HEK293 (cell line): ENCODE data around the gene QSER1.
A peak's percentile ranks its signal among the peaks of the same experiment; 100 is the strongest.
"Not testable (repeated sequence)": the region's sequence is repeated elsewhere in the genome, so short reads cannot be mapped to it uniquely, and the experiment has no call there.

Source experiments
- CTCF ChIA-PET: fragments of 350-600 bp; formaldehyde crosslinking; extraction: SDS; loops from one replicate; lab custom pipeline; 2021; ENCODE audit warnings: antibody characterized with exemption; lab: Yijun Ruan, JAX
- POLR2A ChIA-PET: fragments of 300-600 bp; formaldehyde crosslinking; extraction: SDS; loops from one replicate; lab custom pipeline; 2020; ENCODE audit warnings: antibody characterized with exemption, inconsistent platforms; lab: Yijun Ruan, JAX
- H3K27ac ChIP-seq: fragments of 200-500 bp; sonication (Bioruptor generic); 2 replicates; pipeline ENCODE4 v1.5.1; 2014; ENCODE audit warnings: low read depth, low read length, control low read depth, inconsistent platforms; ENCODE audit errors: extremely low read depth
- H3K36me3 ChIP-seq, 2 experiments: fragments of 200-500 bp in 1 of 2; sonication (Bioruptor generic) in 1 of 2; 1 replicate in 1 of 2; 2 replicates in 1 of 2; pipeline ENCODE4 v1.5.1; 2014 to 2017; ENCODE audit warnings: inconsistent platforms in 2 of 2, low read length in 2 of 2; ENCODE audit not compliant: control insufficient read depth in 2 of 2, insufficient read depth in 1 of 2
- H3K4me1 ChIP-seq: fragments of 200-500 bp; sonication (Bioruptor generic); 2 replicates; pipeline ENCODE4 v1.5.1; 2014; ENCODE audit warnings: mild to moderate bottlenecking, low read length, inconsistent platforms; ENCODE audit not compliant: control insufficient read depth, insufficient read depth
- H3K4me3 ChIP-seq: 2 replicates; pipeline ENCODE4 v1.5.1; 2011; ENCODE audit warnings: low read depth, mild to moderate bottlenecking, control low read depth, low read length, moderate library complexity
- H3K9me3 ChIP-seq: fragments of 200-500 bp; sonication (Bioruptor generic); 2 replicates; pipeline ENCODE4 v1.5.1; 2014; ENCODE audit warnings: low read depth, low read length, inconsistent platforms; ENCODE audit not compliant: control insufficient read depth, insufficient read depth
- CTCF ChIP-seq: fragments of 450-650 bp; formaldehyde crosslinking; IDR thresholded peaks from 2 replicates; pipeline ENCODE4 v1.5.1; 2016; ENCODE audit warnings: missing biosample characterization, missing genetic modification characterization
- GFI1B ChIP-seq: fragments of 450-650 bp; formaldehyde crosslinking; IDR thresholded peaks from 2 replicates; pipeline ENCODE4 v1.5.1; 2016; ENCODE audit warnings: missing biosample characterization, missing genetic modification characterization
- HOXD13 ChIP-seq: sonication (generic); formaldehyde crosslinking; IDR thresholded peaks from 2 replicates; pipeline ENCODE4 v1.8.0; 2022; ENCODE audit warnings: missing genetic modification reagents, borderline replicate concordance
- KLF1 ChIP-seq: fragments of 450-650 bp; formaldehyde crosslinking; IDR thresholded peaks from 2 replicates; pipeline ENCODE4 v1.5.1; 2016; ENCODE audit warnings: missing biosample characterization, missing genetic modification characterization
- KLF7 ChIP-seq: fragments of 450-650 bp; formaldehyde crosslinking; IDR thresholded peaks from 2 replicates; pipeline ENCODE4 v1.5.1; 2016; ENCODE audit warnings: missing biosample characterization, missing genetic modification characterization, borderline replicate concordance
- OVOL3 ChIP-seq: fragments of 450-650 bp; formaldehyde crosslinking; IDR thresholded peaks from 2 replicates; pipeline ENCODE4 v1.5.1; 2016; ENCODE audit warnings: missing biosample characterization, missing genetic modification characterization
- SALL2 ChIP-seq: fragments of 450-650 bp; formaldehyde crosslinking; IDR thresholded peaks from 2 replicates; pipeline ENCODE4 v1.5.0; 2017; ENCODE audit warnings: missing biosample characterization, mild to moderate bottlenecking, missing genetic modification characterization, borderline replicate concordance
- TCF7L2 ChIP-seq: IDR thresholded peaks from 2 replicates; pipeline ENCODE4 v1.6.1; 2011; ENCODE audit warnings: low read depth, mild to moderate bottlenecking, inconsistent platforms, low read length, moderate library complexity, borderline replicate concordance
- ZBTB20 ChIP-seq: fragments of 450-650 bp; formaldehyde crosslinking; IDR thresholded peaks from 2 replicates; pipeline ENCODE4 v1.5.1; 2016; ENCODE audit warnings: missing biosample characterization, missing genetic modification characterization
- ZBTB8A ChIP-seq: fragments of 450-650 bp; formaldehyde crosslinking; IDR thresholded peaks from 2 replicates; pipeline ENCODE4 v1.5.1; 2016; ENCODE audit warnings: missing biosample characterization, missing genetic modification characterization
- ZEB2 ChIP-seq: fragments of 450-650 bp; formaldehyde crosslinking; IDR thresholded peaks from 2 replicates; pipeline ENCODE4 v1.5.1; 2016; ENCODE audit warnings: missing biosample characterization, missing genetic modification characterization
- ZFP3 ChIP-seq: fragments of 450-650 bp; formaldehyde crosslinking; IDR thresholded peaks from 2 replicates; pipeline ENCODE4 v1.5.1; 2016; ENCODE audit warnings: low read depth, missing biosample characterization, missing genetic modification characterization
- ZFP69B ChIP-seq: fragments of 450-650 bp; formaldehyde crosslinking; IDR thresholded peaks from 2 replicates; pipeline ENCODE4 v1.5.1; 2016; ENCODE audit warnings: missing biosample characterization, missing genetic modification characterization
- ZNF18 ChIP-seq: fragments of 450-650 bp; formaldehyde crosslinking; IDR thresholded peaks from 2 replicates; pipeline ENCODE4 v1.5.1; 2016; ENCODE audit warnings: missing biosample characterization, missing genetic modification characterization
- ZNF214 ChIP-seq: fragments of 450-650 bp; formaldehyde crosslinking; IDR thresholded peaks from 2 replicates; pipeline ENCODE4 v1.5.1; 2017; ENCODE audit warnings: missing biosample characterization, mild to moderate bottlenecking, missing genetic modification characterization, borderline replicate concordance
- ZNF544 ChIP-seq: fragments of 450-650 bp; formaldehyde crosslinking; IDR thresholded peaks from 2 replicates; pipeline ENCODE4 v1.5.0; 2017; ENCODE audit warnings: missing biosample characterization, missing genetic modification characterization
- ZNF548 ChIP-seq: fragments of 450-650 bp; formaldehyde crosslinking; IDR thresholded peaks from 2 replicates; pipeline ENCODE4 v1.5.1; 2016; ENCODE audit warnings: missing biosample characterization, missing genetic modification characterization
- ZNF549 ChIP-seq: fragments of 450-650 bp; IDR thresholded peaks from 2 replicates; pipeline ENCODE4 v1.5.1; 2018; ENCODE audit warnings: missing biosample characterization, missing genetic modification characterization, mild to moderate bottlenecking, inconsistent platforms, moderate library complexity
- ZNF596 ChIP-seq: fragments of 450-650 bp; IDR thresholded peaks from 2 replicates; pipeline ENCODE4 v1.5.0; 2018; ENCODE audit warnings: missing biosample characterization, mild to moderate bottlenecking, missing genetic modification characterization, moderate library complexity
- ZNF600 ChIP-seq: fragments of 450-650 bp; formaldehyde crosslinking; IDR thresholded peaks from 2 replicates; pipeline ENCODE4 v1.5.1; 2016; ENCODE audit warnings: missing biosample characterization, missing genetic modification characterization
- ZNF610 ChIP-seq: fragments of 450-650 bp; formaldehyde crosslinking; IDR thresholded peaks from 2 replicates; pipeline ENCODE4 v1.5.1; 2016; ENCODE audit warnings: missing biosample characterization, missing genetic modification characterization, borderline replicate concordance
- ZNF626 ChIP-seq: fragments of 450-650 bp; sonication (Bioruptor Pico); formaldehyde crosslinking; IDR thresholded peaks from 2 replicates; pipeline ENCODE4 v1.5.1; 2018; ENCODE audit warnings: missing biosample characterization, missing genetic modification characterization, inconsistent platforms
- ZSCAN30 ChIP-seq: fragments of 450-650 bp; IDR thresholded peaks from 2 replicates; pipeline ENCODE4 v1.5.1; 2018; ENCODE audit warnings: missing biosample characterization, mild to moderate bottlenecking, missing genetic modification characterization, moderate library complexity
- TF ChIP-seq, protein P1 (sequence below): fragments of 450-650 bp; formaldehyde crosslinking; IDR thresholded peaks from 2 replicates; pipeline ENCODE4 v1.5.1; 2016; ENCODE audit warnings: missing biosample characterization, missing genetic modification characterization
- TF ChIP-seq, protein P2 (sequence below): fragments of 450-650 bp; formaldehyde crosslinking; IDR thresholded peaks from 2 replicates; pipeline ENCODE4; 2016; ENCODE audit warnings: missing biosample characterization, missing genetic modification characterization

QSER1 gene

GRCh38 chr11:32888384-32888710 lies 4.3 kb upstream of the QSER1 start:
- CTCF ChIA-PET, H3K4me3 ChIP-seq, H3K36me3 ChIP-seq, H3K9me3 ChIP-seq, H3K4me1 ChIP-seq, H3K27ac ChIP-seq, POLR2A ChIA-PET: not testable (repeated sequence)
- TF ChIP-seq ZBTB8A, result peak; percentile 62

GRCh38 chr11:32888805-32889204 lies 3.8 kb upstream of the QSER1 start:
- ChIA-PET POLR2A (no interaction called here), CTCF (no interaction called here)

DNA sequence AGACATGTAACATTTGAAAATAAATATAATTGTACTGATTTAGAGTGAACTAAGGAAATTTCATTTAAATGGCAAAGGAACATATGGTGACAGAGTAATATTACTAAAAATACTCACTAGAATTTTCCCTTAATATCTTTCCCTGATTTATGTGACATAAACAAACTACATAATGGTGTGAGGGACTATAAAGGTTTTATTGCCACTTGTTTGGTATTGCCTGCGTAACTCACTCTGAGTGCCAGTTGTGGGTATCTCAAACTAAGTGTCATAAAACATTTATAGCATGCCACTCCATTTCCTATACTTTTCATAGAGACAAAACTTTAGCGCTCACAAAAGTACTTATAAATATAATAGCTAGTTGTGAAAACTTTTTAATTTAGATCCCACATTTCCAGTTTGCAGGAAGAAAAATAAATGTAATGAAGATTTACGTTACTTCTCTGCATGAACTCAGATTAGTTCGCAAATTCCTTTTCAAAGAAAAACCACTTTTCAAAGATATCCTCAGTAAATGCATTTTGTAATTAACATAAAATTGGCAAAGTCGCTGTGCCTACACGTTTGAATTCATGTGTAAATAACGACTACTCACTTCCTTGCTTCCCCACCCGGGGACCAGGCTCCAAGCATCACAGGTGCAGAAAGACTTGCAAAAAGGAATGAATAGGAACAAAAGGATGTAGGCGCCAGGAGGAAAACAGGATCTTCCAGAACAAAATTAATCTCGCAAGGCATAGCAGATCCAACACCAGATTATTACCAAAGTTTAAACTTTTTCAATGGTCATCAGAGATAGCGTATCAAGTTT lies 1.6 kb upstream of the QSER1 start:
- no peaks in the 10 kb centered on the region for H3K36me3 ChIP-seq
- ChIA-PET CTCF (interaction anchor here (0.6 to 0.8 kb wide), 4 partner anchors 10 to 526 kb away, joined by 3 to 7 read pairs (median 3); no protein-coding TSS in a partner anchor), POLR2A (no interaction called here)
- H3K4me3 ChIP-seq, result no peak overlapping the region
- no peaks in the 10 kb centered on the region for H3K9me3 ChIP-seq
- H3K4me1 ChIP-seq, result 0 out of 2 replicates have a peak, but pooled peaks cover 2% of the 10 kb centered on the region
- peak overlapping the region; percentile 98 for H3K27ac ChIP-seq
- peak; percentile 81; the same call in 1 of the 2 replicates for TF ChIP-seq ZSCAN30 (tag by site-specific recombination)
- TF ChIP-seq ZFP69B, result 0 out of 2 replicates have a peak, but pooled peaks have one; percentile 13
- 0 out of 2 replicates have a peak, but pooled peaks have one; percentile 24 for TF ChIP-seq KLF1 (tag by site-specific recombination)
- TF ChIP-seq ZNF544 (tag by site-specific recombination), result no peak
- no peak; the same call in 1 of the 2 replicates for TF ChIP-seq ZNF214 (tag by site-specific recombination)
- TF ChIP-seq ZNF549 (tag by site-specific recombination), result no peak
- TF ChIP-seq ZNF626 (tag by site-specific recombination), result 0 out of 2 replicates have a peak, but pooled peaks have one; percentile 53
- peak; percentile 45 for TF ChIP-seq ZNF596 (tag by site-specific recombination)
- no peak for TF ChIP-seq ZFP3 (tag by site-specific recombination)
- peak; percentile 30; the same call in 1 of the 2 replicates for TF ChIP-seq TCF7L2
- TF ChIP-seq GFI1B, result peak; percentile 76; the same call in 1 of the 2 replicates
- TF ChIP-seq ZNF600 (tag by site-specific recombination), result peak; percentile 91
- TF ChIP-seq ZNF548 (tag by site-specific recombination), result no peak
- TF ChIP-seq, protein P1, sequence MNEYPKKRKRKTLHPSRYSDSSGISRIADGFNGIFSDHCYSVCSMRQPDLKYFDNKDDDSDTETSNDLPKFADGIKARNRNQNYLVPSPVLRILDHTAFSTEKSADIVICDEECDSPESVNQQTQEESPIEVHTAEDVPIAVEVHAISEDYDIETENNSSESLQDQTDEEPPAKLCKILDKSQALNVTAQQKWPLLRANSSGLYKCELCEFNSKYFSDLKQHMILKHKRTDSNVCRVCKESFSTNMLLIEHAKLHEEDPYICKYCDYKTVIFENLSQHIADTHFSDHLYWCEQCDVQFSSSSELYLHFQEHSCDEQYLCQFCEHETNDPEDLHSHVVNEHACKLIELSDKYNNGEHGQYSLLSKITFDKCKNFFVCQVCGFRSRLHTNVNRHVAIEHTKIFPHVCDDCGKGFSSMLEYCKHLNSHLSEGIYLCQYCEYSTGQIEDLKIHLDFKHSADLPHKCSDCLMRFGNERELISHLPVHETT (tag by site-specific recombination), result peak; percentile 79
- TF ChIP-seq KLF7 (tag by site-specific recombination), result 0 out of 2 replicates have a peak, but pooled peaks have one; percentile 59
- peak; percentile 84 for TF ChIP-seq HOXD13 (CRISPR knock-in tag)
- TF ChIP-seq OVOL3 (tag by site-specific recombination), result peak; percentile 85; the same call in 1 of the 2 replicates
- TF ChIP-seq ZEB2 (tag by site-specific recombination), result peak; percentile 61; the same call in 1 of the 2 replicates
- peak; percentile 78 for TF ChIP-seq ZNF18 (tag by site-specific recombination)
- 0 out of 2 replicates have a peak, but pooled peaks have one; percentile 55 for TF ChIP-seq ZNF610
- TF ChIP-seq, protein P2, sequence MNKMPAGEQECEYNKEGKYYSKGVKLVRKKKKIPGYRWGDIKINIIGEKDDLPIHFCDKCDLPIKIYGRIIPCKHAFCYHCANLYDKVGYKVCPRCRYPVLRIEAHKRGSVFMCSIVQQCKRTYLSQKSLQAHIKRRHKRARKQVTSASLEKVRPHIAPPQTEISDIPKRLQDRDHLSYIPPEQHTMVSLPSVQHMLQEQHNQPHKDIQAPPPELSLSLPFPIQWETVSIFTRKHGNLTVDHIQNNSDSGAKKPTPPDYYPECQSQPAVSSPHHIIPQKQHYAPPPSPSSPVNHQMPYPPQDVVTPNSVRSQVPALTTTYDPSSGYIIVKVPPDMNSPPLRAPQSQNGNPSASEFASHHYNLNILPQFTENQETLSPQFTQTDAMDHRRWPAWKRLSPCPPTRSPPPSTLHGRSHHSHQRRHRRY, result no peak
- TF ChIP-seq CTCF (tag by site-specific recombination), result no peak
- TF ChIP-seq ZBTB20 (tag by site-specific recombination), result 0 out of 2 replicates have a peak, but pooled peaks have one; percentile 52

More at GRCh38 chr11:32888805-32889204, 3.8 kb upstream of the QSER1 start:
- Histone ChIP-seq H3K4me3 (no peak overlapping the region), H3K9me3 (no peaks in the 10 kb centered on the region), H3K36me3 (no peaks in the 10 kb centered on the region), H3K27ac (no peak overlapping the region), H3K4me1 (no peaks in the 10 kb centered on the region)
- TF ChIP-seq SALL2, result no peak
- no peak for TF ChIP-seq ZFP3 (tag by site-specific recombination)
